ELR (cell line): ENCODE data around the gene DGKQ.
"Not testable (repeated sequence)": the region's sequence is repeated elsewhere in the genome, so short reads cannot be mapped to it uniquely, and the experiment has no call there.

Experiments
- DNase-seq: peaks from one replicate; pipeline ENCODE4 v3.0.0-alpha.2; 2015; ENCODE audit warnings: low read depth

The DGKQ gene

DNA sequence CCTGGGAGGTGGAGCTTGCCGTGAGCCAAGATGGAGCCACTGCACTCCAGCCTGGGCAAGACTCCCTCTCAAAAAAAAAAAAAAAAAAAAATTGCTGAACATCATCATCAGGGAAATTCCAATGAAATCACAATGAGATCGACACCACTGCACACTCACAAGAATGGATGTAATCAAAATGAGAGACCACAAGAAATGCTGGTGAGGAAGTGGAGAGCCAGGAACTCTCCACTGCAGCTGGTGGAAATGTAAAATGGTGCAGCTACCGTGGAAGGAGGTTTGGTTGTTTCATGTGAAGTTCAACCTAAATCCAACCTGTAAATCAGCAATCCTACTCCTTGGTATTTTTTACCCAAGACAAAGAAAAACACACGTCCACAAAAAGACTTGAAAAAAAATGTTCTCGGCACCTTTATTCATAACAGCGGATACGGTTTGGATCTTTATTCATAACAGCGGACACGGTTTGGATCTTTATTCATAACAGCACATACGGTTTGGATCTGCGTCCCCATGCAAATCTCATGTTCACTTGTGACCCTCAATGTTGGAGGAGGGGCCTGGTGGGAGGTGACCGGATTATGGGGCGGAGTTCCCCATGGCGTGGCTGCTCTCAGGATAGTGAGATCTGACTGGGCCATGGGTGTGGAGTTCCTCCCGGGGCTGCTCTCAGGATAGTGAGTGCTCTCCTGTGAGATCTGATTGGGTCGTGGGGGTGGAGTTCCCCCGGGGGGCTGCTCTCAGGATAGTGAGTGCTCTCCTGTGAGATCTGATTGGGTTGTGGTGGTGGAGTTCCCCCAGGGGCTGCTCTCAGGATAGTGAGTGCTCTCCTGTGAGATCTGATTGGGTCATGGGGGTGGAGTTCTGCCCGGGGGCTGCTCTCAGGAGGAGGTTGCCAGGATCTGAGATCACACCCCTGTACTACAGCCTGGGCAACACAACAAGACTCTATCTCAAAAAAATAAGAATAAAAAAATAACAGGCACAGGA is 49.0 kb downstream of the DGKQ start:
- peak; percentile 54 for DNase-seq

DNA sequence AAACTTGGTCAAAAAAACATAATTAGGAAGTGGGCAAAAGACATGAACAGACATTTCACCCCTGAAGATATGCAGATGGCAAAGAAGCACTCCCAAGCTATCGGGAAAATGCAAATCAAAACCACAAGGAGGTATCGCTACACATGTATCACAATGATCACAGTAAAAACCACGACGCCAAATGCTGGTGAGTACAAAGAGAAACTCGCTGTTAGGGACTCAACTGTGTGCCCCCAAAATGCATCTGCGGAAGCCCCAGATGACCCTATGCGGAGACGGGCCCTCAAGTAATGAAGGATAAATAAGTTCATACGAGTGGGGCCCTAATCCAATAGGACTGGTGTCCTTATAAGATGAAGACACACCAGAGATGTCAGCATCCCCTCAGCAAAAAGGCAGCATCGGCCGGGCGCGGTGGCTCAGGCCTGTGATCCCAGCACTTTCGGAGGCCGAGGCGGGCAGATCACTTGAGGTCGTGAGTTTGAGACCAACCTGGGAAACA is 51.5 kb downstream of the DGKQ start:
- DNase-seq = no peak

DNA sequence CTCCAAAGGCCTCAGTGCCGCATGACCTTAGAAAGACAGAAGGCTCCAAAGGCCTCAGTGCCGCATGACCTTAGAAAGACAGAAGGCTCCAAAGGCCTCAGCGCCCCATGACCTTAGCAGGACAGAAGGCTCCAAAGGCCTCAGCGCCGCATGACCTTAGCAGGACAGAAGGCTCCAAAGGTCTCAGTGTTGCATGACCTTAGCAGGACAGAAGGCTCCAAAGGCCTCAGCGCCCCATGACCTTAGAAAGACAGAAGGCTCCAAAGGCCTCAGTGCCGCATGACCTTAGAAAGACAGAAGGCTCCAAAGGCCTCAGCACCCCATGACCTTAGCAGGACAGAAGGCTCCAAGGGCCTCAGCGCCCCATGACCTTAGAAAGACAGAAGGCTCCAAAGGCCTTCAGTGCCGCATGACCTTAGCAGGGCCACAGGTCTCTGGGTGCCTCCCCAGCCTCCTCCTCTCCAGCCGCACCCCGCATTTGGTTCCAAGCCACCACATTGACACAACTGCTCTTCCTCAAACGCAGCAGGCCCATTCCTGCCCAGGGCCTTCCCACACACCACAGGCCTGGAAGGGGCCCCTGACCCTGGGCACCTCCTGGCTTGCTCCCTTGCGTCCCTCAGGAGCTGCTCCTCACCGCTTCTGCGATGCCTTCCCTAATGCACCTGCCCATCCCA is 54.2 kb downstream of the DGKQ start:
- not testable (repeated sequence) for DNase-seq

DNA sequence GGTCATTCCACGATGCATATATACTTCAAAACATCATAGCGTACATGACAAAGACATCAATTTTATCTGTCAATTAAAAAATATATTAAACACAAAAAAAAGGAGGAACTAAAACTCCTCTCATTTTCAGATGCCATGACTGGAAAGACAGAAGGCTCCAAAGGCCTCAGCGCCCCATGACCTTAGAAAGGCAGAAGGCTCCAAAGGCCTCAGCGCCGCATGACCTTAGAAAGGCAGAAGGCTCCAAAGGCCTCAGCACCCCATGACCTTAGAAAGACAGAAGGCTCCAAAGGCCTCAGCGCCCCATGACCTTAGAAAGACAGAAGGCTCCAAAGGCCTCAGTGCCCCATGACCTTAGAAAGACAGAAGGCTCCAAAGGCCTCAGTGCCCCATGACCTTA is 54.8 kb downstream of the DGKQ start:
- not testable (repeated sequence) for DNase-seq

DNA sequence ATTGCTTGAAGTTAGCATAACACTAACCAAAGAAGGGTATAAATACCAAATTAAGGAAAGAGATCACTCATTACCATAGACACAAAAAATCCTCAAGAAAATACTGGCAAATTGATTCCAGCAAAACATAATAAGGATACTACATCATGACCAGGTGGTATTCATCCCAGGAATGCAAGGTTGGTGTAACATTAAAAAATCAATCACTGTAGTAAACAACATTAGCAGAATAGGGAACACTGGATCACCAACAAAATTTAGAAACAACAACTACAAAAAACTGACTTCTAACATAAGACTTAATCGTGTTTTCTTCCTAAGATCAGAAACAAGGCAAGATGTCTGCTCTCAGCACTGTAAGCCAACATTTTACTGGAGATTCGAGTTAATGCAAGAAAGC is 55.4 kb downstream of the DGKQ start:
- no peak for DNase-seq

DNA sequence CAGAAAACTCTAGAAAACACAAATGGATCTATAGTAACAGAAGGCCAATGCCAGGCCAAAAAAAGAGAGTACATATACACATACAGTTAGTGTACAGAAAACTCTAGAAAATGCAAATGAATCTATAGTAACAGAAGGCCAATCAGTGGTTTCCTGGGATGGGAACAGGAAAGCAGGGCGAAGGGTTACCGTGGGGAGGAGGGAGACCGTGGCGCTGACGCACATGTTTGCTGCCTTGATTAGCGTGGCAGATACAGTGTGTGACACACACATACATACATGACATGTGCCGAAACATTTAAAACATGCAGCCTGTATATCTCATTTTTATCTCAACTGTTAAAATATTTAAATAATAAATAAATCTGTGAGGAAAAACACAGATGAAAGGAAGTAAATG is 55.9 kb downstream of the DGKQ start:
- no peak for DNase-seq

DNA sequence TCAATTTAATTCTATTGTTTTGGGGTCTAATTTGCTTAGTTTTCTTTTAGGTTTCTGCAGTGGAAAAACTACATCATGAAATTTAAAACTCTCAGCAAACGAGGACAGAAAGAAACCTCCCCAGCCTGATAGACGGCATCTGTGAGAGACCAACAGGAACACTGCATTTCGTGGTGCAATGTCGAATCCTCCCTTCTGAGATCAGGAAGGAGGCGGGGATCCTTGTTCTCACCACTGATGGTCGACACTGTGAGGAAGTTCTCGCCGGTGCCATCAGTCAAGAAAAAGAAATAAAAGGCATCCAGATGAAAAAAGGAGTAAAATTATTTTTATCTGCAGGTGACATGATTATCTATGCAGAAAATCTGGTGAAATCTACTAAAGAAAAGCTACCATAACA is 57.8 kb downstream of the DGKQ start:
- DNase-seq = no peak

DNA sequence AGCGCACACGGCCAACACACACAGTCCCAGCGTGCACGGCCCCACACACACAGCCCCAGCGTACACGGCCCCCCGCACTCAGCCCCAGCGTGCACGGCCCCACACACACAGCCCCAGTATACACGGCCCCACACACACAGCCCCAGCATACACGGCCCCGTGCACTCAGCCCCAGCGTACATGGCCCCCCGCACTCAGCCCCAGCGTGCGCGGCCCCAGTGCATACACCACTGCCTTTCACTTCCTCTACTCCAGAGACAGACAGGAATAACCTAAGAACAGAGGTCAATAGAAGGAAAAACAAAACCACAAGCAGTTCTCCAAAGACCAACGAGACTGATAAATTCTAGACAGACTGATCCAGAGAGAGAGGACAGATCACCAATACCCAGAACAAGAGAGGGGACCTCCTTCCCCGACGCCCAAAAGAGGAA is 58.3 kb downstream of the DGKQ start:
- no peak for DNase-seq

DNA sequence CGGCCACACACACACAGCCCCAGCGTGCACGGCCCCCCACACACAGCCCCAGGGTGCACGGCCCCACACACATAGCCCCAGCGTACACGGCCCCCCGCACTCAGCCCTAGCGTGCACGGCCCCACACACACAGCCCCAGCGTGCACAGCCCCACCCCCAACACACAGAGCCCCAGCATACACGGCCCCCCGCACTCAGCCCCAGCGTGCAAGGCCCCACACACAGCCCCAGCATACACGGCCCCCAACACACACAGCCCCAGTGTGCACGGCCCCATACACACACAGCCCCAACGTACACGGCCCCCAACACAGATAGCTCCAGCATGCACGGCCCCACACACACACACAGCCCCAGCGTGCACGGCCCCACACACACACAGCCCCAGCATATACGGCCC is 58.8 kb downstream of the DGKQ start:
- no peak for DNase-seq

DNA sequence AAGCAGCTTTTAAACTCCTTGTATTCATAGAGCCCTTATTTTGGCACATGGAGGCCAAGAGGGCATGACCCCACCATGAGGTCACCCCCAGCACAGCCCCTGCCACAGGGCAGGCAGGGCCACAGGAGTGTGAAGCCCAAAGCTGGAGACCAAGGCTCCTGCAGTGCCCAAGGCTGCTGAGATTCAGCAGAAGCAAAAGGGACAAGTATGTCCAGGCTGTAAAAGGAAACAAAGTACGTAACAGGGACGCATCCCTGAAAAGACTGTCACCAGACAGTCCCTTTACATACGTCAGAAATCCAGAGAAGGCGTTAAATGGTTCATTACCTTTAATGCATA is 60.1 kb downstream of the DGKQ start:
- DNase-seq = no peak

DNA sequence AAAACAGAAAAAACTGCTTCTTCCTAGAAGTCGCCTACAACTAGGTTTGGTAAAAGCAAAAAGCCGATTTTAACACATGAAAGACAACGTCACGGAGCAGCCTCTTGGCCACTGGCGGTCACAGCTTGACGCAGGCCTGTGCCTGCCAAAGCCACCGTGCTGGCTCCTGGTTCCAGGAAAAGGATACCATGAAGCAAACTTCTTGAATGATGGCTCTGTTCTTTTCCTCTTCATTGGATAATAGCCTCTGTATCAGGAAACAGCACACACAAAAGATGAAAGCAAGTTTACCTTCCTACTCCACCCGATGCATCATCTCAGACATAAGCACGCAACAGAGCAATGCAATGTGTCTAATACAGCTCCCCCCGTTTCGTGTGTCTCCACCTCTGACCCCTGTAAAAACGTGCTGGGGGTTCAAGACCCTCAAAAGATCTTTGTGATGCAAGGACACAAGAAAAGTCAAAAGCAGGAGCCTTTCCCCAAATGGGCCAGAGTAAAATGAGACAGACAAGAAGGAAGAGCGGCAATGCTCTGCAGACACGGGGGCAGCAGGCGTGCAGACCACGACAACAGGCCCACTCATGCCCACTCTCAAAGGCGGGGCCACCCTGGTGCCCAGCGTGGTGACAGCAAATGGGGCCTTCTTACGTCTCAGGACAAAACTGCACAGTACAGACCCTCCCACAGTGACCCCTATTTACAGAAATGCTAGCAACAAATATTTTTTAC is 60.7 kb downstream of the DGKQ start:
- DNase-seq = no peak

DNA sequence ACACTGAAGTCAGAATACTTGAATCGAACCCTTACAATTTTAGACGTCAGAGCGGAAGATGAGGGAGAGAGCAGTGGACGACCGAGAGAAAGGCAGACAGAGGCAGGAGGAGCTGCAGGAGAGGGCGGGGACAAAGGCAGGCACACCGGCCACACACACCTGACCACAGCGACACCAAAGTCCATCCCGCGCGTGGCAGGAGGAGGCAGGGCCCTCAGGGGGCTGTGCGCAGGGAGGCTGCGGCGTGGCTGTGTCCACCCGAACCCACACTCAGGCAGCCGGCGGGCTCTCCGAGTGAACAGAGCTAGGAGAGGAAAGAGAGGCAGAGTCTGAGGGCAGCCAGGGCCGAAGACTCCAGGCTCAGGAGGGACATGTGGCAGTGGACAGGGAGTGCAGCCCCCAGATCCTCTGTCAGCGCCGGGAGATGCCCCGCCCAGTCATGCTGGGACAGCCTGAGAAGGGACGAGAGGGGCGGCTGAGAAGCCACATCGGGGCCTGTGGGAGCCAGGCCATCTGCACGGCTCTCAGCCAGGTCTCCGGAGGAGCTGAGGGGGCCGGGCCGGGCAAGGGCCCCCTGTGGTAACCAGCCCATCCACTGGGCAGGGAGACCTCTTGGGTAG is 61.4 kb downstream of the DGKQ start:
- no peak for DNase-seq

DNA sequence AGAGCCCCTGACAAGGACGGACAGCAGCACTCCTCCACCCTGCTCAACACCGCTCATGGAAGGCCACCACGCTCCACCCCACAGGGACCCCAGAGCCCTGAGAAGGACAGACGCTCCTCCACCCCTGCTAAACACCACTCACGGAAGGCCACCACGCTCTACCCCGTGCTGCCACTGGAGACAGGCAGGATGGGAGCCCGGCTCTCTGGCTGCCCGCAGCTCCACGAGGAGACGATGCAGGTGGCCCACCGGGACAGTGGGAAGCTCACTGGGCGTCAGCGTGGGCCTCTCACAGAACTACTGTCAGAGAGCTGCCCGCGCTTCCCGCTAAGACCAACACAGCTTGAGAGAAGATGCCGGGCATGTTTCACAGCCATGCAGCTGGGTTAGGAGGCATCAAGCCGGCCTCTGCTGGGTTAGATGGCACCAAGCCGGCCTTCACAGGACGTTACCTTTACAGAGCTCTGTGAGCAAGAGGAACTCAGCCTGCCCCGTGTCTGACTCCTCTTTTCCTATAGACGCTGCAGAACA is 62.1 kb downstream of the DGKQ start:
- DNase-seq = no peak

DNA sequence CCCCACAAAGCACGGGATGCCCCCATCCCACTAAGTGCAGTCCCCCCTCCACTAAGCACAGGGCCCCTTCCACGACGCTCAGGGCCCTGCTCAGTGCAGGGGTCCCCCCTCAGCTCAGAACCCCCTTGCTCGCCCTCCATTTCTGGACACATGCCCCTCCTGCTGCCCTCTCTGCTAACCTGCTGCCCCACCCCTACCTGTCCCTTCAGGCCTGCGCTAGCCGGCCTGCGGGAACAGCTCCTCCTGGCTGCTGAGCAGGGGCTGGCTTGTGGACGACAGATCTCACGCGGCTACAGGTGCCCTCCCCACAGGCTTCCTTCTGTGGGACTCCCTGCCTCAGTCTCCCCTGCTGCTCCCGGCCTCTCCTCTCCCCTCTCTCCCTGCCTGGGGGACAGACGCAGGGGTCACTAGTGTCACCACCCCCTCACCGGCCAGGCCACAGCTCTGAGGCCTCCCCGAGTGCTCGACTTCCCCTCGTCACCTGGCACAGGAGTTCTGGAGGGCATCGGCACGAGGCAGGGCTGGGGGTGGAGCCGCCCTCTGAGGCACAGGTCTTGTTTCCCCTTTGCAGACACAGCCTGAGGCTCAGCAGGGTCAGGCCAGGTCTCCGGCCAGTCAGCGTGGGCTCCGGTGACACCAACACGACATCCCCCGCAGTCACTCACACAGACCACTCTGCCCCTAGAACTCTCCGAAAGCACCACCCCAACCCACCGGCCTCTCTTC is 62.8 kb downstream of the DGKQ start:
- no peak for DNase-seq

DNA sequence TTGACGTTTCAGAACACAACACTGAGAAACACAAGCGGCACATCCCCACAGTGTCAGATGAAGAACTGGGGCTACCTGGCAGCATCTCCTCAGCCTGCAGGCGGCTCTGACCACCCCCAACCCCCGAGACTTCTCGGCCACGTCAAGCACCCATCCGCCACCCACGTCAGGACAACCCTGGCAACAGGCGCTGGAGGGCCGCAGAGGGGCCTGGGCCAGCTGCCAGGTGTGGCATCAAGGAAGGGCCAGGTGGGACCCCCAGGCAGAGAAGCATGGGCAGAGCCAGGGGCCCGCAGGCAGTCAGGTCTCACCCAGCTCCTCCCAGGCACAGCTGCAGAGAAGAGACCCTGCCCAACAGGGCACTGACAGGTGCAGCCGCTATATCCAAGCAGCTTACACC is 63.5 kb downstream of the DGKQ start:
- DNase-seq = no peak

DNA sequence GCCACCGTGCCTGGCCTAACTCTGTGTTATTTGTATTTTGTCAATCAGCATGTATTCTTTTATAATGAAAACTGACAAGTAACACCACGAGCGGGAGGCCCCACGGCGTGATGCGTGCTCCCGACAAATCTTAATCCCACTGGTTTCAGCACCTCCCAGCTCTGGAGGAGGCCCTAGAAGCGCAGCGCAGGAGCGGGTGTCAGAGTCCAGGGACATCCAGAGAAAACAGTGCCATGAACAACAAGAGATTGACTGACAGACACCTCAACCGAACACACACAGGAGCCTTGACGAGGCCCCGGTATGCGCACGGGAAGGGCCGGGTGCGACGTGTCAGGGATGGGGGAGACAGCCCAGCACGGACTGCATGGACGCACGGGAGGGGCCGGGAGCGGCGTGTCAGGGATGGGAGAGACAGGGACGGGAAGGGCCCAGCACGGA is 64.2 kb downstream of the DGKQ start:
- no peak for DNase-seq
